GM19035 (cell line): Measurements from ENCODE around the gene CYB5D1.

ENCODE experiments used
- ATAC-seq: cut with Tn5 transposase; IDR thresholded peaks from one replicate; pipeline ENCODE4 v1.9.1; 2021; ENCODE audit not compliant: unreplicated experiment

The CYB5D1 gene

DNA sequence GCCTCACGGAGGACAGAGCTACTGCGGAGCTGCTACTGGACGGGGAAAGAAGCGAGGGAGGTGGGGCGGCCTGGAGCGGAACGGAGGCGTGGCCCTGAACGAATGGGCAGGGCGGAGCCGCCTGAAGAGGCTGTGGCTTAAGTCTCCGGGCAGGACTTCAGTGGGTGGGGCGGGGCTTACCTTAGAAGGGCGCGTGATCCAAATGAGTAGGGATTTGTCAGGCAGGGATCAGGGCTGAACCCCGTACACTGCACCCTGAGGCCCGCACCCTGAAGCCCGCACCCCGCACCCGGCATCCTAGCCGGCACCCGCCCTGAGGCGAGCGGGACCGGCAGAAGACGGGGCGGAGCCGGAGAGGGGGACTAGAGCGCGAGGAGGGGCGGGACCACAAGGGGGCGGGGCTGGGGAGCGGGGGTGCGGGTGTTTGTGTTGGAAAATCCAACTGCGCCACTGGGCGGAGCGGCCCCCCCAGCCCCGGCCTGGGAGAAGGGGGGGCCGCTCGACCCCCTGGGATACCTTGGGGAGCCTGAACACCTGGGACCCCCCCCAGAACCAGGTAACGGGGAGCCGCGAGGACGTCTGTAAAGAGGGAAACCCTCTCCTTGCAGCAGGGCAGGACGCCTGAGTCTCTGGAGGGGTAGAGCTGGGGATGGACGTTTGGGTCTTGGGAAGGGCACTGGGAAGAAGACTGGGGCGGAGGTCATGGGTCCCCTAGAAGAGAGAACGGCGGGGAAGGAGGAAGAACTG, 23.8 kb upstream of the CYB5D1 start, which contains the start of gene KDM6B:
TSS of gene KDM6B (plus strand) at position 423 of the 747 bp plus-strand sequence. CDS start 11,338 bp downstream, outside the sequence.
- ATAC-seq, result peak; percentile 40

DNA sequence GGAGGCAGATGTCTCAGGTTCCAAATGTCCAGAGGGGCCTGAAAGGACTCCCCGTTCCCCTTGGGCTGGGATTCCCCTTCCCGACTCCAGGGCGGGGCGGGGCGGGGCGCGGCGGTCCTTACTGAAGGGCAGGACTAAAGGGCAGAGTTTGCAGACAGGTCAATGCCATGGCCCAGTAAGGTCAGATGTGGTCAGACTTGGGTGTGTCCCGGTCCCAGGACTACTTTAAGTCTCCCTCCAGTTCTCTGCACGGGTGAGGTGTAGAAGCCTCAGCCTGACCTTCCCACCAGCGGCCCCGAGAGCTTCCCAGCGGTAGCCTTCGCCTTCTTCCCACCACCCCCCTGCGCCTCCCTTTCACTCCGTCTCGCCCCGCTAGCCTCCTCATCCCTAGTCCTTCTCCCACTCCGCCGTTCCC, 23.3 kb upstream of the CYB5D1 start:
- ATAC-seq, result peak; percentile 15

DNA sequence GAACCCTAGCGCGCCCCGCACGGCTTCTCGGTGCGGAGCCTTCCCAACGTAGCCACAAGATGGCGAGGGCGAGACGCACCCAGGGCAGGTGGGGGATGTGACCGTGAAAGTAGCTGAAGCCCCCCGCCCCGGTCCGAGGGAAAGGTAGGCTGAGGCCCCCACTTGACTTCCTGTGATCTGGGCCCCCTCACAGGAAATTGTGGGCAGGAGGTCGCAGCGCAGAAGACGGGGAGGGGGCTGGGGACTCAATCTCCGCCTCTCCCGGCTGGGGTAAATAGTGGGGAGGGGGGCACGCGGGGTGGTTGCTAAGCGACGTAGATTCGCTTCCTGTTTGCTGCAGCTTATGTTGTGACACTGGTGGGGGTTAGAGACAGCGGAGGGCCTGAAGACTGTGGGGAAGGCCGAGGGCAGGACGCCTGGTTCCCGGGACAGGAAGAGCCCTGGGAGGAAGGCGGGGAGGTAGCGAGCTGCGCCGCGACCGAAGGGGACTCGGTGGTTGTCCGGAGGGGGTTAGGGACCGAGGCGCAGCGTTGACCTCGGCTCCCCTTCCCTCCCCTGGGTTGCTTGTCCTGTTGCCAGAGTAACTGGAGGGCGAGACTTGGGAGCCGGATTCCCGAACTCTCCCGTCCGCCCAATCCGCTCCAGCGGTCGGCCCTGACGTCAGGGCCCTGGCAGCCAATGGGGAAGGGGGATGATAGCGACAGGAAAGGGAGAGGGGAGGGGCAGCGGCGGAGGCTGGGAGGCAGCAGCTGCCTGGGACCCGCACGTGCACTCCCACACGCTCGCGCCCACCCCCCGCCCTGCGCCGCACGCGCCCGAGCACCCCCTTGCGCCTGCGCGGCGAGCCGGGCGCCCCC, 22.6 kb upstream of the CYB5D1 start:
- peak; percentile 49 for ATAC-seq

DNA sequence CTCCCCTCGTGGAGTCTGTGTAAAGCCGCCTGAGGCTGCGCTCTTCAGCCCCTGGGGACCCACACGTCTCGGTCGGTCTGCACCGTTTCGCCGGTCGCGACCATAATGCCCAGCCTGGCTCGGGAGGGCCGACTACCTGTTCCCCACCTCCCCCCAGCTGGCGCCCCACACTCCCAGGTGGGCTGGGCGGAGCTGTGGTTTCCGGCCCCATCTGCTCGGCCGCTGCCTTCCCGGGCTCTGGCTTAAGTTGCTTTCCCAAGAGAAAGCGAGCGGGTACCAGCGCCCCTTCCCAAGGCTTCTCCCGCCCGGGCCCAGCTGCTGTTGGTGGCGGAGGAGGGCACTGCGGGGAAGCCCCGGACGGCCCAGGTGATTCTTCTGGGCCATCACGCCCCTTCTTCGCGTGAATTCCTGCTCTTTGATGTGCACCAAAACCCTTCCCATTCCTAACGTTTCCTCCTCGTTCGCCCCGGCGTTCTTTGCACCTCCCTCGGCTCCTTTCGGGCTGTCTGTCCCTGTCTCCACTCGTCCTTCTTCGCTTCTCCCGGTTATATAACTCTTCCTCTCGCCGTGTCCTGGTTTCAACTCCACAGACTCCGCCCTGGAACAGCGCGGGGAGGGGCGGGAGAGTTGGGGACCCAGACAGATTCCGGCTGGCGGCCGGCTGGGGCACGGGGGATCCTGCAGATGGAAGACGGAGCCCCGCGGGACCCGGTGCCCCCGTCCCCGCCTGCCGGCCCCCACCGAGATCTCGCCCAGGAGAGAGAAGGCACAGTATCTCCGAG, 21.8 kb upstream of the CYB5D1 start:
- ATAC-seq, result peak; percentile 29

DNA sequence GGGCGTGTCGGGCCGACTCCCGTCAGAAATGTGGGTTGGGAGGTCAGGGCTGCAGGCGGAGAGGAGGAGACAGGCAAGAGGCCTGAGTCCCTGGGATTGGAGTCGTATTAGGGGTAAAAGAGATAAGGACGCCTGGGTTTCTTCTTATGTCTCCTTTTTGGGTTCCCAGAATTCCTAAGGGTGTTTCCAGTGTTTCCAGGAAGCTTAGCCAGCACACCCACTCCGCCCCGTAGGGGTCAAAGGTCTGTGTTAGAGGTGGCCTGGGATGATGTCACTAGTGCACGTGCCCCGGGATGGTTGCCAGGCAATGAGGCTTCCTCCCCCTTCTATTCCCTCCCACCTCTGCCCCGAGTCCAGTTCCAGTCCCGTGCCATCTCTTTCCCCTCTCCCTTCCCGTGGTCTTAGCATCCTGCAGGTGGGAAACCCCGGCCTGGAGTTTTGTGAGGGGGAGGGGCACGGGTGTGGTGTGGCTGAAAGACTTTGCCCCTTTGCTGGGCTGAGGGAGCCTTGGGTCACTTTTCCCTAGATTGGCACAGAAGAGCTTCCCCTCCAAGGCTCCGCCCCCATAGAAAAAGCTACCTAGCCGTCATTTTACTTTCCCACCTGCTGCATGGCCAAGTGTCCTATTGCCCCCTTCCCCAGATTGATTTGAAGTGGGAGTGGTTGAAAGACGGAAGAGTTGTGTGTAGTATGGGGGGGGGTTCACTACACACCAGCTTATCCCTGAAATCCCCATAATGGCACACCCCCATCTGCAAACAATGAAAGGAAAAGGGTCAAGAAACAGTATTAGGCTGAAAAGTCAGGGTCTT, 21.0 kb upstream of the CYB5D1 start:
- ATAC-seq, result no peak

DNA sequence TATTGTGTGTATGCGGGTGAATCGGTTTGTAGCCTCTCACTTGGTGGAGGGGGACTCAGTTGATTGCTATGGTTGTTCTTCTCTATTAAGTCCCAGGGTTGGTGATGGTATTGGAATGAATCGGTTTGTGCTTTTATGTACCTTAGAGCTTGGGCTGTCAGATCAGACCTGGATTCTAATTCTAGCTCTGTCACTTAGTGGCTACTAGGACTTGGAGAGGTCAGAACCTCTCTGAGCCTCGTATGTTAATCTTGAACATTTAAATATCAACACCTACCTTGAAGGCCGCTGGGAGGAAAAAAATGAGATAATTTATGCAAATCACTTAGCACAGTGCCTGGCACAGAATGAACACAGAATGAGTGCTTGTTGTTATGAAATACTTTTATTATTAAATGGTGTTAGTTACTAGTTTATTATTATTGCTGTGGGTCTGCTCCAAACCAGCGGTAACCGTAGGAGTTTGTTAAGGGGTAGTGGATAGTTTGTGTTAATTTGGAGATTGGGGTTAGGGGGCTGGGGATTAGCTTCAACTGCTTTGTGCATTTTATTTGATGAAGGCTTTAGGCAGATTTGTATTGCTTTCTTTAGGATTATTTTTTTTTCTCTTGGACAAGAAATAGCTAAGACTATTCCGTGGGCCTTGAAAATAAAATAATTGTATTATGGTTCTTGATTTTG, 20.3 kb upstream of the CYB5D1 start:
- ATAC-seq, result no peak

DNA sequence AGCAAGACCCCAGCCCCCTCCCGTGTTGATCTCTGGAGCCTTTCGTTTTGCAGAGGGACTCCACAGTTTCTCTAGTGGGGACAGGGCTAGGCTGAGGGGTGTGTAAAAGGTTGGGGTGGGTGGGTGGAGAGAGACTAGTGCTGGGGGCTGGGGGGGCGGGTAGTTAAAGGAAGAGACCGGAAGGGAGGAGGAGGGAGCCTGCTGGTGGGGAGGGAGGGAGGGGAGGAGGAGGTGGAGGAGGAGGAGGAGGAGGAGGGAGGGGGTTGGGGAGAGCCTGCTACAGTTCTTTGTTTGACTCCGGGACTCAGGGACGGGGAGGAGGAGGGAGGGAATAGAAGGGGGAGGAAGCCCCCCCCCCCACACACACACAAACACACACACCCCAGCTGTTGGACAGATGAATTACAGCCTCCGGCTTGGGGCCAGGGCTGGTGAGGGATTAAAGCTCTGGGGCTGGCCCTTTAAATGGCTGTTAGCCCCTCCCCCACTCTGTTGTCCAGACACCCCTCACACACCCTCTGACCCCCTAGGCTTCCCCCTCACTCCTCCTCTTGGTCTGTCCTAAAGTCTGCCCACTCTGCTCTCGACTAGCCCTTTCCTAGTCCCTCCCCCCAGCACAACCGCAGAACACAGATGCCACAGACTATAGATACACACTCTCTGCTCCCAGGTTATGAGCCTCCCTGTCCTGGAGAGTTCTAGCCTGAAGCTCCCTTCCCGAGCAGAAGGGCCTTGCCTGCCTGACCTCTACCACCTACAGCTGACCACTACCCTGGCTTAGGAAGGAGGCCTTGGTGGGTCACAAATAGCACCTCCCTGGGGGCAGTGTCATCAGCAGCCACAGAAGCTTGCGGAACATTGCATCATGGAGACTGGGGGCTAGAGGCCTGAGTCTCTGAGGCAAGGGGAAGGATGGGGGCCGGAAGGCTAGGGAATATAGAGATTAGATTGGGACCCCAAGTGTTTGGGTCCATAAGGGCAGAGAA, 19.4 kb upstream of the CYB5D1 start:
- ATAC-seq, result no peak

DNA sequence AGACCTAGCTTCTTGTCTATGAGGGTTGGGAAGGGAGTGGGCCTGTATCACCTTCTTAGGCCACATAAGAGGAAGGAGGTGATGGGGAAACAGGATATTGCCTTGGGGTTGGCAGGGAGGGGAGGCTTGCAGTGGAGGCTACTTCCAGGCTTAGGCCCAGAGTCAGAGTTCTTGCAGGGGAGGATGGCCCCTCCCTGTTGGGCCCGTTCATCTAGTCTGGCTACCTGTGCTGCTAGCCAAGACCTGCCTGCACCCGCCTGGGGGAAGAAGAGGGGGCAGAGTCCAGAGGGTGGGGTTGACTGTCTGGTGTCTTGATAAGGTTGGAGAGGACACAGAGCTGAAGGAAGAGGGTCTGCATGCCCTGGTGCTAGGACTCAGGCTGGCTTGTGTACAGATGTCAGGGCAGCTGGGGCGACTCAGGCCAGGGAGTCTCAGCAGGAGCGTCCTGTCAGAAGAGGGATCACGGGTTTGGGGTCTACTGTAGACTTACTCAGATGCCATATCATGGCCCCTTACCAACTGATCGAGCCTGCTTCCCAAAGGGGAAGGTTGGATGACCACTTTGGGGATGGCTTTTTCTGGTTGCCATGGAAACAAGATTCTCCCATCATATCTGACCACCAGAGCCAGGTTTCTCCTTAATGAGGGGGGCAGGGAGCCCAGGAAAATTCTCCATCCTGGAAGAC, 18.5 kb upstream of the CYB5D1 start:
- no peak for ATAC-seq

DNA sequence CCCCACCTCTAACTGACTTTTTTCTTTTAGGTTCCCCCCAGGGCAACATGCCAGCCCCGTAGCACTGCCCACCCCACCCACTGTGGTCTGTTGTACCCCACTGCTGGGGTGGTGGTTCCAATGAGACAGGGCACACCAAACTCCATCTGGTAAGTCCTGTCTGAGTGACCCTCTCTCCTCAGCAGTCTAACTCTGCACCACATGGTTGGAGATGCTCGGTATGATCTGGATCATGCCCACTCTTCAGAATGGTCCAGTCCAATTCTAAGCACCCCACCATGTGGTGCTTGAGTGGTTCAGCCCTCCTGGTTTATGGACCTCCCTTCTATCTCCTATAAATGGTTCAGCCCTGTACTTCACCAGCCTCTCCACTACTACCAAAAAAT, 17.9 kb upstream of the CYB5D1 start:
- ATAC-seq, result no peak

DNA sequence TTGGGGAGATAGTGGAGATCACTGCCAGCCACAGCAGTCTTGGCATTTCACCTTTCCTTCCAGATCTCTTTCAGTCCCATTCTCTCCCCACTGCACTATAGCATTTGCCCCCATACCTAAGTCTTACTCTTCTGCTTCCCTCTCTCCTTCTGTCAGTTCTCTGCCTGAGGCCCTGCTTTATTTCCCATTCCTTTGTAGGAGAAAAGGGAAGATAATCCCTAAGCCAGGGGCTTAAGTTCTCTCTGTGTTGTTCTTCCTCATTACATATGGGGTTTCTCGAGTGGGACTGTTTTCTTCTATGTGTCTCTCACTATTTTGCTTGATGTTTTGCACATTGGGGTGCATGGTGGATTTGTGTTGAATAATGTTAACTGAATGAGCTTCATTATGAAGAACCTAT, 17.4 kb upstream of the CYB5D1 start:
- no peak for ATAC-seq

DNA sequence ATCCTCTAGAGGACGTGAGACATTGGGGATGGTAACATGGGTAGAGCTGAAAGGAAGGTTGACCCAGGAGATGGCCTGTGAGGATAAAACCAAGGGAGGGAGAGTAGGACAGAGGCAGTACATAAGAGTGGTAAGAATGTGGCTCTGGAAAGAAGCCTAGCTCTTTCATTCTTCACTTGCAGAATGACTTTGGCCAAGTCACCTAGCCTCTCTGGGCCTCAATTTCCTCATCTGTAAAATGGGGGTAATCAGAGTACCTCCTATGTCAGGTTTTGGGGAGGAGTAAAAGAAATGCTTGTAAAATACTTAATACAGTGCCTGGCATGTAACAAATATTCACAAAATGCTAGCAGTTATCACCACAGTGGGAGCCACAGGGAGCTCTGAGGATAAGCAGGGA, 16.9 kb upstream of the CYB5D1 start:
- ATAC-seq, result no peak

DNA sequence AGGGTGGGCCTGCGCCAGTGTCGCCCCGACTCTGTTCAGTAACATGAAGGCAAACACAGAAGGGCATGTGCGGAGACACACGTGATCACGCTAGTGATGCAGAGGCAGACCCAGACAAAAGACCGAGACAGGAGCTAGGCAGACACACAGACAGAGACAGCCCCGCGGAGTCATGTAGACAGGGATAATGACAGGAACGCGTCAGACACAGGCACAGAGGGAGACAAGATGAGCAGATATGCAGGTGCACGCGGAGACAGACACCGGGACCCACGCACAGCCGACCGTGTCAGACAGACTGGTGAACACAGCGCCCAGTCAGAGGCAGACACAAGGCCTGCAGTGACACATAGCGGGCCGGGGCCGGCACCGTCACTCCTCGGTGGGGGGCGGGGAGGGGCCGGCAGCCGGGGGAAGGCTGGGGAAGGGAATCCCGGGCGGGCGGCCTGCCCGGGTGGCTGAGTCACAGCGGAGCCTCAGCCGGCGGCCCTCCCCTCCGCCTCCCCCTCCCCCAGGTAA, 16.3 kb upstream of the CYB5D1 start:
- ATAC-seq, result peak; percentile 3

DNA sequence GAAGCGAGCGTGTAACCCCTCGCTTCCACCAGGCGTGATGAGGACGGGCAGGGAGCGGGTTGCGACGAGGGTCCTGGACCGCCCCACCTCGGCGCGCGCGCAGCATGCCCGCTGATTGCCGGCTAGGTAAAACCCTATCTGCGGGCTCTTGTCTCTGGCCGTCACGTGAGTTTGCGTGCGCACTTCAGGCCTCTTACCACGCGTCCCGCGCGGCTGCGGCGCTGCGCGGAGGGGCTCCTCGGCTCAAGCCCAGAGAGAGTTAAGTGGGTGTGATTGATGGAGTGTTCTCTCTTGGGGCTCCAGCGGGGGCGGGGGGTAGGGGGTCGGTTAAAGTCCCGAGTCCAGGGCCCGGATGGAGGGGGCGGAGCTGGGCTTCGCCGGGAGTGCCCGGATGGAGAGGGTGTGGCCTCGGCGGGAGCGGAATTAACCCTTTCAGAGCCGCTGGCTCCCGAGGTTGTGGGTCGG, 15.9 kb upstream of the CYB5D1 start:
- ATAC-seq, result peak; percentile 21

DNA sequence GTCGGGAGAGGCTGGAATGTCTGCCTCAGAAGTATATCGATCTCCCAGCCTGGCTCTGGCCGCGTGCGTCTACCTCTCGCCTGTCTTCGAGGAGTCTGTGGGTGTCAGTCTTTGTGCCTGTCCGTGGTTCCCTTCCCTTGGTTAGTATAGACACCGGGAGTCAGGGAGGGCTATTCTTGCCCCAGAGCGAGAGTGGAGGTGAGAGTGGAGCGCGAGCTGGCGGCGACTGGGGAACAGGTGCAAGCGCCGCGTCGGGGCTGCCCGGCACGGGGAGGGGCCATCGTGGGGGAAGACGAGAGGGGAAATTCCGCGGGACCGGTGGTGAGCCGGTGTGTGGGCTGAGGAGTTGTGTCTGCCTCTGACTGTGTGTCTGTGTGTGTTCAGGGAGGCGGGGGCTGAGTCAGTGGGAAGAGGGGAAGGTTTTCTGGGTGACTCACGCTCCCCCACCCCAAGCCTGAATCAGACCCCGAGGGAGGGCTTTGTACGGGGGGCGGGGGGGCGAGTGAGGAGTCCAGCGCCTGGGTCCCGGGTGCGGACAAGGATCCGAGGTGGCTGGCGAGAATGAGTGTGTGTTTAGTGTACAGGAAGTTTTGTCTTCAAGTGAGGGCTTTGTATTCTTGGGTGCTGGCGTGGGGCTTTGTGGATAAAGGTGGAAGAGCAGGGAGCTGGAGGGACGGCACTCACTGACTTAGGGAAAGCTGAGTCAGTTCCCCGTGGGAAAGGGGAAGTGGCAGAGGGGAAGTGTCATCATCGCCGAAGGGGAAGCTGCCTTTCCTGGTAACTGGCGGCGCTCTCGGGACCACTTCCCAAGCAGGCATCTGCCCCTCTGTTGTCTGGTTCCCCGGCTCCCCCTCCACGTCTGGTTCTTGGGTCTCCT, 15.2 kb upstream of the CYB5D1 start:
- ATAC-seq, result peak; percentile 23

DNA sequence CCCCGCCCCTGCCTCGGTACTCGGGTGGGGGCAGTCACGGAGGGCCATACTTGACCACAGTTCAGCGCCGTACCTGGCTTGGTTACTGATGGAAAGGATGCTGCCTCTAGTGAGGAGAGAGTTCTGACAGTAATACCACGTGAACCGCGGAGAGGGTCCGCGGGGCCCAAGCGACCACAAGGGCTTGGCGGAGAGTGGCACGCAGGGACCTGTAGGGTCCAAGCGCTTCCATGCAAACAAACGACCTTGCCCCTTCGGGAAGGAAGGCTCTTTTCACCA, 14.6 kb upstream of the CYB5D1 start:
- ATAC-seq, result no peak

DNA sequence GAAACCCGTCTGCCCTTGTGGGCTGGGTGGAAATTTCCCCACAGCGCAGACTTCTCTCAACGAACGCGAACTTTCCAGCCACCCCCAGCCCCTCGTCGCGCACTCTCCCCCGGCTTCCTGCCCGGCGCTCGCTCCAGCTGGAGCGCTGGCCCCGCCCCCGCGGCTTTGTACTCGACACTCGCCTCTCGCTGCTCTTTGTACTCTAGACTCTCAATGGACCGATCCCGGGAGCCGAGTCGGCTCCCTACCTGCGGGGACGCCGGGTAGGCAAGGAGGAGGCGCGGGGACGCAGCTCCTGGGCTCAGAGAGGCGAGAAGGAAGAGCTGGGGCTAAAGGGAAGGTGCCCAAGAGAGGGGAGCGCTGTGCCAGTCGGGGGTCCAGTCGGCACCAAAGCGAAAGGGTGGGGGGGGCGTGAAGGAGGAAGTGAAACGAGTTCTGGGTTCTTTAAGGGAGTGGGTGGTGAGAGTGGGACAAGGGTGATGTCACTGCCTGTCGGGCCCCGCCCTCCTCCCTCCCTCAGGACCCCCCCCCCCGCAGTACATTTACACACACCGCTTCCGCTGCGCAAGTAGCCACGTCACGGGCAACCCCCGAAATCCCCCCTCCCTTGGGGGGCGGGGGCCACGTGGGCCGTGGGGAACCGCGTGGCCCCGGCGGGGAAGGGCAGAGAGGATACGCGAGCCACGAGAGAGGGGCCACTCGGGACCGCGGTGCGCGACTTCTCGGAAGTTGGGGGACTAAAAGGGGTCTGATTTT, 14.1 kb upstream of the CYB5D1 start:
- peak; percentile 31 for ATAC-seq
